ENCODE results near the gene COL5A1.

The COL5A1 gene

GRCh38 chr9:134870746-134871662, 229.4 kb downstream of the COL5A1 start:
- no peak for DNase-seq (ENCODE audit: low read depth, low spot score)

- no peak for DNase-seq (ENCODE audit: low read depth, low spot score)
Observed at GRCh38 chr9:134871697-134872340, 230.2 kb downstream of the COL5A1 start.

- DNase-seq (ENCODE audit: low read depth, low spot score) = no peak
Observed at GRCh38 chr9:134872482-134873231, 231.1 kb downstream of the COL5A1 start.

- DNase-seq (ENCODE audit: low read depth, low spot score) = no peak
Observed at GRCh38 chr9:134875371-134875770, 233.8 kb downstream of the COL5A1 start.

GRCh38 chr9:134877541-134877940, 235.9 kb downstream of the COL5A1 start:
- no peak for DNase-seq (ENCODE audit: low read depth, low spot score)

- no peak for DNase-seq (ENCODE audit: low read depth, low spot score)
Observed at GRCh38 chr9:134879664-134880483, 238.3 kb downstream of the COL5A1 start.

GRCh38 chr9:134880484-134881312, 239.1 kb downstream of the COL5A1 start, which contains the start of gene FCN2:
Gene FCN2, plus strand, starts transcription at chr9:134880810. Its CDS starts 12 bp downstream, at chr9:134880822.
- no peak for DNase-seq (ENCODE audit: low read depth, low spot score)

- DNase-seq (ENCODE audit: low read depth, low spot score) = no peak
Observed at GRCh38 chr9:134881313-134881670, 239.7 kb downstream of the COL5A1 start.

GRCh38 chr9:134882204-134882785, 240.7 kb downstream of the COL5A1 start:
- no peak for DNase-seq (ENCODE audit: low read depth, low spot score)

GRCh38 chr9:134883040-134883782, 241.6 kb downstream of the COL5A1 start:
- no peak for DNase-seq (ENCODE audit: low read depth, low spot score)

- no peak for DNase-seq (ENCODE audit: low read depth, low spot score)
Observed at GRCh38 chr9:134884492-134884891, 242.9 kb downstream of the COL5A1 start.

- DNase-seq (ENCODE audit: low read depth, low spot score) = no peak
Observed at GRCh38 chr9:134885001-134885678, 243.5 kb downstream of the COL5A1 start.

- DNase-seq (ENCODE audit: low read depth, low spot score) = no peak
Observed at GRCh38 chr9:134885679-134886412, 244.2 kb downstream of the COL5A1 start.

GRCh38 chr9:134886413-134886913, 244.9 kb downstream of the COL5A1 start:
- no peak for DNase-seq (ENCODE audit: low read depth, low spot score)

GRCh38 chr9:134887219-134887618, 245.6 kb downstream of the COL5A1 start:
- DNase-seq (ENCODE audit: low read depth, low spot score) = no peak

GRCh38 chr9:134887686-134888602, 246.3 kb downstream of the COL5A1 start:
- DNase-seq (ENCODE audit: low read depth, low spot score) = no peak
